HG03460 (cell line): ENCODE measurements around the gene CD80.
"Not testable (repeated sequence)": the region's sequence is repeated elsewhere in the genome, so short reads cannot be mapped to it uniquely, and the experiment has no call there.

Experiments used
- ATAC-seq: cut with Tn5 transposase; IDR thresholded peaks from one replicate; pipeline ENCODE4 v1.9.1; 2021; ENCODE audit not compliant: unreplicated experiment

Gene CD80

GRCh38 chr3:119559441-119559963 lies at the start of gene CD80:
Gene CD80, minus strand, starts transcription at chr3:119559614. Its CDS starts 1,886 bp downstream, at chr3:119557728.
- ATAC-seq, result peak; percentile 51

- ATAC-seq, result no peak
Observed at GRCh38 chr3:119608405-119609000, 49.1 kb upstream of the CD80 start.

- no peak for ATAC-seq
Observed at GRCh38 chr3:119604878-119605277, 45.5 kb upstream of the CD80 start.

- no peak for ATAC-seq
Observed at GRCh38 chr3:119602676-119603075, 43.3 kb upstream of the CD80 start.

GRCh38 chr3:119601154-119601553 lies 41.7 kb upstream of the CD80 start:
- no peak for ATAC-seq

GRCh38 chr3:119600732-119601131 lies 41.3 kb upstream of the CD80 start:
- peak; percentile 58 for ATAC-seq

GRCh38 chr3:119599558-119600174 lies 40.3 kb upstream of the CD80 start:
- ATAC-seq, result no peak

GRCh38 chr3:119598410-119599098 lies 39.1 kb upstream of the CD80 start:
- ATAC-seq, result peak; percentile 53

GRCh38 chr3:119597548-119598288 lies 38.3 kb upstream of the CD80 start, which contains the start of gene PLA1A:
Gene PLA1A, plus strand, starts transcription at chr3:119597885. Its CDS starts 29 bp downstream, at chr3:119597914.
- no peak for ATAC-seq

GRCh38 chr3:119596398-119596797 lies 37.0 kb upstream of the CD80 start:
- ATAC-seq, result no peak

GRCh38 chr3:119595639-119596334 lies 36.4 kb upstream of the CD80 start:
- ATAC-seq, result no peak

GRCh38 chr3:119594929-119595328 lies 35.5 kb upstream of the CD80 start:
- ATAC-seq, result not testable (repeated sequence)

- no peak for ATAC-seq
Observed at GRCh38 chr3:119594066-119594465, 34.7 kb upstream of the CD80 start.

GRCh38 chr3:119592861-119593260 lies 33.4 kb upstream of the CD80 start:
- ATAC-seq, result no peak

GRCh38 chr3:119590706-119591105 lies 31.3 kb upstream of the CD80 start:
- ATAC-seq, result no peak

- ATAC-seq, result no peak
Observed at GRCh38 chr3:119589102-119589773, 29.8 kb upstream of the CD80 start.

GRCh38 chr3:119588112-119588511 lies 28.7 kb upstream of the CD80 start:
- no peak for ATAC-seq

- ATAC-seq, result no peak
Observed at GRCh38 chr3:119586733-119587172, 27.3 kb upstream of the CD80 start.

GRCh38 chr3:119585856-119586570 lies 26.6 kb upstream of the CD80 start:
- ATAC-seq, result no peak
